ENCODE data around the gene GGTLC2.
"Not testable (repeated sequence)": the region's sequence is repeated elsewhere in the genome, so short reads cannot be mapped to it uniquely, and the experiment has no call there.

GGTLC2 gene

GRCh38 chr22:22644314-22644713 is at the start of gene GGTLC2:
GGTLC2 (plus strand) TSS chr22:22644614; CDS start chr22:22646346, 1,732 bp downstream.
- DNase-seq (ENCODE audit: extremely low spot score, insufficient read length, low read depth); FAIRE-seq: not testable (repeated sequence)

GRCh38 chr22:22595001-22595835 is 49.2 kb upstream of the GGTLC2 start:
- FAIRE-seq (no peak), DNase-seq (ENCODE audit: extremely low spot score, insufficient read length, low read depth) (no peak)

- DNase-seq (ENCODE audit: extremely low spot score, insufficient read length, low read depth): no peak
- FAIRE-seq: no peak
These were observed 46.3 kb upstream of the GGTLC2 start for GRCh38 chr22:22598144-22598543.

GRCh38 chr22:22599248-22599647 is 45.2 kb upstream of the GGTLC2 start:
- DNase-seq (ENCODE audit: extremely low spot score, insufficient read length, low read depth) (no peak), FAIRE-seq (no peak)

GRCh38 chr22:22600531-22601261 is 43.7 kb upstream of the GGTLC2 start:
- FAIRE-seq (no peak), DNase-seq (ENCODE audit: extremely low spot score, insufficient read length, low read depth) (no peak)

GRCh38 chr22:22603470-22603947 is 40.9 kb upstream of the GGTLC2 start:
- FAIRE-seq (no peak), DNase-seq (ENCODE audit: extremely low spot score, insufficient read length, low read depth) (no peak)

GRCh38 chr22:22604326-22605073 is 39.9 kb upstream of the GGTLC2 start:
- FAIRE-seq: peak; percentile 70
- DNase-seq (ENCODE audit: extremely low spot score, insufficient read length, low read depth): no peak

- DNase-seq (ENCODE audit: extremely low spot score, insufficient read length, low read depth) (no peak), FAIRE-seq (peak; percentile 85)
These were observed 39.4 kb upstream of the GGTLC2 start for GRCh38 chr22:22605074-22605404.

GRCh38 chr22:22608022-22608421 is 36.4 kb upstream of the GGTLC2 start:
- FAIRE-seq; DNase-seq (ENCODE audit: extremely low spot score, insufficient read length, low read depth): not testable (repeated sequence)

GRCh38 chr22:22609291-22609690 is 35.1 kb upstream of the GGTLC2 start:
- no peak for DNase-seq (ENCODE audit: extremely low spot score, insufficient read length, low read depth)
- no peak for FAIRE-seq

- no peak for FAIRE-seq
- DNase-seq (ENCODE audit: extremely low spot score, insufficient read length, low read depth): no peak
These were observed 31.9 kb upstream of the GGTLC2 start for GRCh38 chr22:22612516-22612915.

GRCh38 chr22:22614065-22614464 is 30.3 kb upstream of the GGTLC2 start:
- DNase-seq (ENCODE audit: extremely low spot score, insufficient read length, low read depth) (no peak), FAIRE-seq (no peak)

- no peak for DNase-seq (ENCODE audit: extremely low spot score, insufficient read length, low read depth)
- peak; percentile 80 for FAIRE-seq
These were observed 27.8 kb upstream of the GGTLC2 start for GRCh38 chr22:22616636-22617035.

GRCh38 chr22:22618448-22618847 is 26.0 kb upstream of the GGTLC2 start:
- no peak for FAIRE-seq
- DNase-seq (ENCODE audit: extremely low spot score, insufficient read length, low read depth): no peak

- FAIRE-seq (no peak), DNase-seq (ENCODE audit: extremely low spot score, insufficient read length, low read depth) (no peak)
These were observed 25.5 kb upstream of the GGTLC2 start for GRCh38 chr22:22618923-22619322.

- no peak for DNase-seq (ENCODE audit: extremely low spot score, insufficient read length, low read depth)
- no peak for FAIRE-seq
These were observed 24.5 kb upstream of the GGTLC2 start for GRCh38 chr22:22619765-22620414.

- not testable (repeated sequence) for DNase-seq (ENCODE audit: extremely low spot score, insufficient read length, low read depth); FAIRE-seq
These were observed 15.6 kb upstream of the GGTLC2 start for GRCh38 chr22:22628546-22629495.

- FAIRE-seq; DNase-seq (ENCODE audit: extremely low spot score, insufficient read length, low read depth): not testable (repeated sequence)
These were observed 13.2 kb upstream of the GGTLC2 start for GRCh38 chr22:22631223-22631652.

GRCh38 chr22:22632226-22632625 is 12.2 kb upstream of the GGTLC2 start:
- DNase-seq (ENCODE audit: extremely low spot score, insufficient read length, low read depth); FAIRE-seq: not testable (repeated sequence)

All from GM18507 (cell line).